Head of caudate nucleus (tissue), 42 donors: ENCODE measurements around the gene SAFB.

Experiments
- DNase-seq, 42 donors: peaks; one replicate each; pipeline versions ENCODE4 v3.0.0 to v3.0.0-alpha.2; 2020 to 2021; ENCODE audit warnings: mixed read lengths in 7 of 42
- intact Hi-C: fragments of 100-400 bp; cut with DNase I; formaldehyde crosslinking; loops from one replicate; pipeline ENCODE4 v1.15.0; 2022

SAFB gene

DNA sequence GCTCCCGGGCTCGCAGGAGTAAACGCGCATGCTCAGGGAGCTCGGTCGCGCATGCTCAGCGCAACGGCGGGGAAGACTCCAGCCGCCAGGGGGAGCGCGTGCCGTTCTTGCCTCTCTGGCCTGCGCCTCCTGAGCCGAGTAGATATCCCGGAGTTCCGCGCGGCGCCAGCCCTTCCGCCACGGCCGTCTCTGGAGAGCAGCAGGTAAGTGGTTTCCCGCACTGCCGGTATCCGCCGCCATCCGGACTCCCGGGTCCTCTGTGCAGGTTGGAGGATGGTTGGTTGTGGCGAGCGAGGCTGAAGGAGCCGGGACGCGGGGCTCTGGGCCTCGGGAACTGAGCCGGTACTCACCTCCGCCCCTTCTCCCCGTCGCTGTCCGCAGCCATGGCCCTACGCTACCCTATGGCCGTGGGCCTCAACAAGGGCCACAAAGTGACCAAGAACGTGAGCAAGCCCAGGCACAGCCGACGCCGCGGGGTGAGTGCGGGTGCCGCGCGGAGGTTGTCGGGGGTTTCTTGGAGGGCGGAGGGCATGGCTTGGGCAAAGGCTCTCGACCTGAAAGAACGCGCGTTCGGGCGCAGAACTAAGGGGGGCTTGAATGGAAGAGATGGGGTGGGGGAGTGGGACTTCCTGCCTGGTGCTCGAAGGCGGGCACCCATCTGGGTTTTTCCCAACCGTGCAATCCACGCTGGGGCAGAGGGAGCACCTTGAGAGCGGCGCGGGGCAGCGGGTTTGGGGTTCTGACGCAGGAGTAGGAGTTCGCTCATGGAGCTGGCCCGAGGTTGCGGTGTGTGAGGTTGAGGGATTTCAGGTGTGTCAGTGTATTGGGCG lies 67.5 kb downstream of the SAFB start, which contains the start of gene RPL36:
Gene RPL36, plus strand, starts transcription at position 171 of the 830 bp plus-strand sequence. Its CDS starts 213 bp downstream, at position 384.
- peak; percentile 91 to 99 (median 96) for DNase-seq
- intact Hi-C loops = no loop called here

DNA sequence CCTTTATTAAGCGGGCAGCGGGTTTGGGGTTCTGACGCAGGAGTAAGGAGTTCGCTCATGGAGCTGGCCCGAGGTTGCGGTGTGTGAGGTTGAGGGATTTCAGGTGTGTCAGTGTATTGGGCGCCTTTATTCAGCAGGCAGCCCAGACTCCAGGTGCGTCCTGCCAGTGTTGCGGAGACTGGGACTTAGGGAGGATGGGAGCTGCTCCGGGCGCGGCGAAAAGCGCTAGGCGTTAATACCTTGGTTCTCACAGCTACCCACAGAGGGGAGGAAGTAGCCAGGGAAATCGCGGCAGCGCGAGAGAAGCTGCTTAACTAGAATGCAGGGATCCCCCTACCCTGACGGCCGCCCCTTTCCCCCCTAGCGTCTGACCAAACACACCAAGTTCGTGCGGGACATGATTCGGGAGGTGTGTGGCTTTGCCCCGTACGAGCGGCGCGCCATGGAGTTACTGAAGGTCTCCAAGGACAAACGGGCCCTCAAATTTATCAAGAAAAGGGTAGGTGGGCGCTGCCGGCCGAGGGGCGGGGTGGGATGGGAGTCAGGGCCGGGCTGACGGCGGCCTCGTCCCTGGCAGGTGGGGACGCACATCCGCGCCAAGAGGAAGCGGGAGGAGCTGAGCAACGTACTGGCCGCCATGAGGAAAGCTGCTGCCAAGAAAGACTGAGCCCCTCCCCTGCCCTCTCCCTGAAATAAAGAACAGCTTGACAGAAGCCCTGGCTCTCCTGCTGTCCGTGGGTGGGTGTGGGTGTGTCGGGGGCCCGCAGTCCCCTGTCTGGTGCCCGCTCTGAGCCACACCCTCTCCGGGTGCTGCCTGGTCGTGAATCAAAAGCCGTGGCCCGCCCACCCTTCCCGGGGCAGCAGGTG lies 68.3 kb downstream of the SAFB start:
- intact Hi-C loops = no loop called here
- DNase-seq = peak in 27 of 42 donors; percentile 15 to 72 (median 35)

DNA sequence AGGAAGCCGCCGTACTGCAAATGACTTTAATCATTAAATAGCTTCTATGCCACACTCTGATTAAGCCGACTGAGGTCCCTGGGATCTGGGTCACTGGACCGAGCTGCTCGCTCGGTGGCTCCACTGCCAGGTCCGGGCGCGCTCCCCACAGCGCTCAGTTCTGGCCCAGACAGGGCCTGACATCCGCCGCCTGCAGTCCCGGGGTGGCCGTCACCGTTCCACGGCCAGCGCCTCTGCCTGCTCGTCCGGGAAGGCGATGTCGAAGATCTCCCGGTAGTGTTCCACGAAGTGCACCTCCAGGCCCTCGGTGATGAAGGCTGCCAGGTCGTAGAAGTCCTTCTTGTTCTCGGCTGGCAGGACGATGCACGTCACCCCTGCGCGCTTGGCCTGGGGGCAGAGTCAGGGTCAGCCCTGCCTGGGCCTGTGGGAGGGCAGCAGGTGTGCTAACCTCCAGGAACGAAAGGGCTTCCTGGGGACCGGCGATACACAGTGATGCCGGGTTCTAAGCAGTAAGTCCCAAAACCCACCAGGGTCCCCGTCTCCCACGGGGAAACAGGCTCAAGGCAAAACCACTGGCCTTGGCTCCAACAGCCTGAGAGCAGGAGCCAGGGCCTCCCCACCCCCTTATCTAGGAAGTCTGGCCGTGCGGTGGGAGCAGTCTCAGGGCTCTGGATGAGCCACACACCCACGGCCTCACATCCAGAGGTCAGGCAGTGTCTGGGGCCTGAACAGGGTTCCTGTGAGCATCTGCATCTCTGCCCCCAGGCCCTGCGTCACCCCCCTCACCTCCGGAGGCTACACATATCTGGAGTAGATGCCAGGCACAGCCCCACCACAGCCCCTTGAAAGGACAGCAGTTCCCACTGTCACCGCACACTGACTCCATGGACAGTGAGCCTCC lies 69.2 kb downstream of the SAFB start:
- intact Hi-C loops = no loop called here
- peak in 4 of 42 donors; percentile 12 to 45 (median 33) for DNase-seq

DNA sequence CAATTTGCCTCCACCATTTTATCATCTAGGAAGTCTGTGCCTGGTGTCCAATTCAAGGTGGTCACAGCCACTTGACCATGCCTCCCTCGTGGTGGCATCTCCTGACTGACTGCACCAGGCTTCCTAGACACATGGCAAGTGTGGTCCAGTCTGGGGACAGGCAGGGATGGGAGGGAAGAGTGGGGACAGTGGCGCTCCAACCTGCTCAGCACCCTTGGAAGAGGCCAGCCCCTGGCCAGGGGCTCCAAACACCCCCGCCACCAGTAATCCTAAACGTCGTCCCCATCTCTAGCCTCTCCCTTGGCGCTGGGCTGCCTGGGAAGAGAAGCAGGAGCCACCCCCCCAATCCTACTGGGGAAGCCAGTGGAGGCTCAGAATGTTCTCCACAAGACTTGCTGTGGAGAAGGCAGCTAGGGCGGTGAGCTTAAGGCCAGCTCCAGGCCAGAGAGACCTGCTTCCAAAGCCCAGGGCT lies 69.9 kb downstream of the SAFB start:
- intact Hi-C loops = no loop called here
- DNase-seq = no peak

GRCh38 chr19:5693195-5694166 lies 70.6 kb downstream of the SAFB start:
- intact Hi-C loops = no loop called here
- no peak for DNase-seq

GRCh38 chr19:5694167-5694955 lies 71.5 kb downstream of the SAFB start:
- no peak for DNase-seq
- intact Hi-C loops = no loop called here

DNA sequence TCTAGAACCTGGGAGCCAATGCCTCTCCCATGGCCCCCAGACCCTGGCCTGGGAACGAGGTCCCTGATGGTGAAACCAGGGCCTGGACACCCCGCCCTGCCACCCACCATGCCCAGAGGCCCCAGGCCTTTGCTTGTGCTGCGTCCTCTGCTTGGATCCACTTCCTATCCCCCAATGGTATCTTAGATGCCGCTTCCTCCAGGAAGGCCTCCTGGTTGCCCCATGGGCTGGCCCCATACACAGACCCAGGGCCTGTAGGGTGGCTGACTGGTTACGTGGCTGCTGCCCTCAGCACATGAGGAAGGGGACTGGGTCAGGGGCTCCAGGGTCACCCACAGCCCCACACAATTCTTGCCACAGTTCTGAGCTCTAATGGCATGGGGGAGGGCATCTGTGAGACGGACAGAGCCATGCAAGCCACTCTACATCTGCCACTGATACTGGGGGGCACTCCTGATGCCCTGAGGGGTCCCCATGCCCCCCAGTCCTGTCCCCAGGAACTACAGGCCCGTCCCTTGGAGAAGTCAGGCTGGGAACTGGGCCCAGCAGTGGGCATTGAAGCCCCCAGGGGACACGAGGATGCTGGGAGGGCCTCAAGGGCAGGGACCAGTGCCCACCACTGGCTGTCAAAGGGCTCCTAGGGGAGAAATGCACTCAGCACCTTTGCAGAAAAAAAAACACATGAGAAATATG lies 72.2 kb downstream of the SAFB start:
- intact Hi-C loops = no loop called here

DNA sequence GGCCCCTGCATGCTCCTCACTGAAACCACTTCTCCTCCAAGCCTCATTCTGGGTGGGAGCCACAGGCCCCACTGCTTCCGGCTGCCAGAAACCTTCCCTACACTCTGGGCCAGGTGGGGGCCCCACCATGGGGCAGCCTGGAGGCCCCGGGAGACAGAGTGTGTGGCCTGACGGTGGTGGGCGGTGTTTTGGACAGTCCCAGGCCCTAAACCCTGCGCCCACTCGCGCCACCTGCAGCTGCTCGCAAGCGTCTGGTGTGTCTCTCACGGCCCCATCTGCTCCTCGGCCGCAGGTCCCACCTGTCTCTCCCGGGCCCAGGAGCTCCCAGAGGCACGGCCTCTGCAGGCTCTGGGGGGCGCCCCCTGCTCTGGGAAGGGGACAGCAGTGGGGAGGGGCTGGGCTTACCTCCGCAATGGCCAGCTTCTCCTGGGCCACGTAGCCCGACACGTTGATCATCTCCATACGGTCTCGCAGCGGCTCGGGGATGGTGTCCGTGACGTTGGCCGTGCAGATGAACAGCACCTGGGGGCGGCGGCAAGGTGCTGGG lies 72.8 kb downstream of the SAFB start:
- DNase-seq = no peak
- intact Hi-C loops = no loop called here

More for the DNA sequence above, 72.2 kb downstream of the SAFB start:
- DNase-seq = no peak

- DNase-seq = peak in 1 of 42 donors; percentile 14
- intact Hi-C loops = no loop called here
These were observed 73.5 kb downstream of the SAFB start for GRCh38 chr19:5696196-5697021.

GRCh38 chr19:5697022-5697889 lies 74.4 kb downstream of the SAFB start:
- intact Hi-C loops = no loop called here
- DNase-seq = no peak

DNA sequence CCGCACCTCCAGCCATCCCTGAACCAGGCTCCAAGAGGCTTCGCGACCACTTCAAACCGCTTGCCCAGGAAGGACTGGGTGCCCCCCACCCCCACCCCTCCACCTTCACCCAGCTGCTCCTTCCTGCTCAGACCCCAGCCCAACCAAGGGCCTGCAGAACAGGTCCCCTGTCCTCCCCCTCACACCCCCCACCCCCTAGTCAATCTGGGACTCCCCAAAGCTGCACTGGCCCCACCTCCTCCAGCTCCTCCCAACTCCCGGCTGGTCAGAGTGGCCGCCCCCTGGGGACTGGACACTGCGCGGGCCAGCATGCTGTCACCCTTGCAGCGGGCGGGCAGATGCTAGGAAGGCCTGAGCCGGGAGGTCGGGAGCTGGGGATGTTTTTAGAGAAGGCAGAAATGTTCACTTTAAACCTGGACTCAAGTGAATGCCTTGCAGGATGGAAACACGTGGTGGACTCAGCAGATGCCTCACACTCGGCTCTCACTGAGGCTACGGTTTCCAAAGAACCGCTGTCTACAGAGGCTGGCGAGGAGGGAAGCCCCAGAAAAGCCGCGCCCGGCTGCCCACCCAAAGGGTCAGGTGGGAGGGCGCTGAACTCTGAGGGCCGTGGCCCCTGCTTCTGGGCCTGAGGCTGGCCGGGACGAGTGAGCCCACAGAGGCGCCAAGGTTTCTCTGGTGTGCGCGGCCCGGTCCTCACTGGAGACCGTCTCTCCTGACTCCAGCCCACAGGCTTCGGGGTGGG lies 75.2 kb downstream of the SAFB start:
- DNase-seq = no peak
- intact Hi-C loops = no loop called here

DNA sequence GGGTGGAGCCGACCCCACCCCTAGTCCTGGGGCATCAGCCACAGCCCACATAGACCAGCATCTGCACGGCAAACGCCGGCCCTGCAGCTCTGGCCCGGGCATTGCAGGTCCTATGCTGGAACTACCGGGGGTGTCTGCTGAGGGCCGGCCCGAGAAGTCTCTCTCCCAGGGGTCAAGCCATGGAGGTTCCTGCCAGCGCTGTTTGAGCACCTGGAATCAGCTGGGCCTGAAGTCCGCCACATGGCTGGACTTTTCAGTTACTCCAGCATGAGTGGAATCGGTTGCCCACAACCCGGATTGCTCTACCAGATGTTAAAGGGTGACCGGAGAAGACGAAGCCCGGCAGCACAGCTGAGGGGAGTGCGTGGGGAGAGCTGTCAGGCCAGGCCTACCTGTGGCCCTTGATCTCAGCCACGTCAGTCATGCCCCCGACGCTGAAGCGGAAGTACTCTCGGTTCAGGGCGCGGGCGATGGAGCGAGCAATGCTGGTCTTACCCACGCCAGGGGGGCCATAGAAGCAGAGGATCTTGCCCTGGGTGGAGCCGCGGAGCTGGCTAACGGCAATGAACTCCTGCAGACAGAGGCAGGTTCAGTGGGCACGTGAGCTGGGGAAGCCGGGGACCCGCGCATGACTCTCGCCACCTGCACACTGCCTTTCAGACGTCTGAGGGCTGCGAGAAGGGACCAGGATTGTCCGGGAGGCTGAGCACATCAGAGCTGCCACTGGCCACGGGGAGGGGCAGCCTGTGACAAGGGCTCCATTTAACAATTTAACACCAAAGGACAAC lies 75.9 kb downstream of the SAFB start:
- no peak for DNase-seq

More for the DNA sequence above, 75.9 kb downstream of the SAFB start:
- intact Hi-C loops = no loop called here
